Ishikawa (cell line): Measurements from ENCODE around the gene EFNA5.

Experiments
- CEBPB ChIP-seq: IDR thresholded peaks from 2 replicates; pipeline ENCODE4 v1.6.1; 2012
- CREB1 ChIP-seq: IDR thresholded peaks from 2 replicates; pipeline ENCODE4 v1.6.1; 2012; ENCODE audit warnings: low read depth
- NFIC ChIP-seq: IDR thresholded peaks from 2 replicates; pipeline ENCODE4 v1.6.1; 2012
- TCF12 ChIP-seq: IDR thresholded peaks from 2 replicates; pipeline ENCODE4 v1.6.1; 2012; ENCODE audit warnings: low read depth
- TF ChIP-seq, protein P1 (sequence below): IDR thresholded peaks from 2 replicates; pipeline ENCODE4 v1.6.1; 2012; ENCODE audit warnings: low read depth, mild to moderate bottlenecking
- TF ChIP-seq, protein P2 (sequence below): IDR thresholded peaks from 2 replicates; pipeline ENCODE4 v1.6.1; 2012

DNA sequence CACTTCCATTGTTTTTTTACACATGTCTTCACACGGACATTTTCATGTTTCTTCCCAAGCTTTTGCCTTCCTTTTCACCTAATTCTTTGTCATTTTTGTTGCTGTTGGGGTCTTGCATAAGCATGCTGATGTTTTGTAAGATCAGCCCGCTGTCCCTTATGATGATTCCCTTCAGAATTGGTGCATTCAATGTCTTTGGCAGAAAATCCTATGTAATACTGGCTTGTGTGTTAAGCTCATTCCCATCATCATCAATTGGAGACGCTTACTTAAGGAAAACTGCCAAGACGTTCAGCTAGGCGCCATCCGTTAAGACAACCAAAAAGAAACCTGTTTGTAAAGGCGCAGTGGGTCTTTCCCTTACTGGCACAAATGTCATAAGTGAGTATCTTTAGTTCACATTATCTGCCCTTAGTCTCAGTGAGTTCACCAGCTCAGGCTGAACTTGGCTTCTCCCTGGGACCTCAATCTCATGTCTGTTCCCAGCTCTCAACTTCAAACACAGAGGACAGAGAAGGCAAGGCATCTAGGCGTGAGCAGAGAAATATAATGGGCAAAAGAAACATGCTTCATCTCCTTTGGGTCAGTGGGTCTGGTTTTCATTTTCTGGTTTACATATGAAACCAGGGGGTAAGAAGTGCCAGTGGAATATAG is 97.9 kb downstream of the EFNA5 start:
- TF ChIP-seq, protein P1, sequence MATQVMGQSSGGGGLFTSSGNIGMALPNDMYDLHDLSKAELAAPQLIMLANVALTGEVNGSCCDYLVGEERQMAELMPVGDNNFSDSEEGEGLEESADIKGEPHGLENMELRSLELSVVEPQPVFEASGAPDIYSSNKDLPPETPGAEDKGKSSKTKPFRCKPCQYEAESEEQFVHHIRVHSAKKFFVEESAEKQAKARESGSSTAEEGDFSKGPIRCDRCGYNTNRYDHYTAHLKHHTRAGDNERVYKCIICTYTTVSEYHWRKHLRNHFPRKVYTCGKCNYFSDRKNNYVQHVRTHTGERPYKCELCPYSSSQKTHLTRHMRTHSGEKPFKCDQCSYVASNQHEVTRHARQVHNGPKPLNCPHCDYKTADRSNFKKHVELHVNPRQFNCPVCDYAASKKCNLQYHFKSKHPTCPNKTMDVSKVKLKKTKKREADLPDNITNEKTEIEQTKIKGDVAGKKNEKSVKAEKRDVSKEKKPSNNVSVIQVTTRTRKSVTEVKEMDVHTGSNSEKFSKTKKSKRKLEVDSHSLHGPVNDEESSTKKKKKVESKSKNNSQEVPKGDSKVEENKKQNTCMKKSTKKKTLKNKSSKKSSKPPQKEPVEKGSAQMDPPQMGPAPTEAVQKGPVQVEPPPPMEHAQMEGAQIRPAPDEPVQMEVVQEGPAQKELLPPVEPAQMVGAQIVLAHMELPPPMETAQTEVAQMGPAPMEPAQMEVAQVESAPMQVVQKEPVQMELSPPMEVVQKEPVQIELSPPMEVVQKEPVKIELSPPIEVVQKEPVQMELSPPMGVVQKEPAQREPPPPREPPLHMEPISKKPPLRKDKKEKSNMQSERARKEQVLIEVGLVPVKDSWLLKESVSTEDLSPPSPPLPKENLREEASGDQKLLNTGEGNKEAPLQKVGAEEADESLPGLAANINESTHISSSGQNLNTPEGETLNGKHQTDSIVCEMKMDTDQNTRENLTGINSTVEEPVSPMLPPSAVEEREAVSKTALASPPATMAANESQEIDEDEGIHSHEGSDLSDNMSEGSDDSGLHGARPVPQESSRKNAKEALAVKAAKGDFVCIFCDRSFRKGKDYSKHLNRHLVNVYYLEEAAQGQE = no peak
- TF ChIP-seq, protein P2, sequence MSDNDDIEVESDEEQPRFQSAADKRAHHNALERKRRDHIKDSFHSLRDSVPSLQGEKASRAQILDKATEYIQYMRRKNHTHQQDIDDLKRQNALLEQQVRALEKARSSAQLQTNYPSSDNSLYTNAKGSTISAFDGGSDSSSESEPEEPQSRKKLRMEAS = no peak
- no peak for TF ChIP-seq NFIC
- TF ChIP-seq TCF12 = no peak
- no peak for TF ChIP-seq CEBPB
- no peak for TF ChIP-seq CREB1
